ENCODE measurements around the gene CLDN4.

DNA sequence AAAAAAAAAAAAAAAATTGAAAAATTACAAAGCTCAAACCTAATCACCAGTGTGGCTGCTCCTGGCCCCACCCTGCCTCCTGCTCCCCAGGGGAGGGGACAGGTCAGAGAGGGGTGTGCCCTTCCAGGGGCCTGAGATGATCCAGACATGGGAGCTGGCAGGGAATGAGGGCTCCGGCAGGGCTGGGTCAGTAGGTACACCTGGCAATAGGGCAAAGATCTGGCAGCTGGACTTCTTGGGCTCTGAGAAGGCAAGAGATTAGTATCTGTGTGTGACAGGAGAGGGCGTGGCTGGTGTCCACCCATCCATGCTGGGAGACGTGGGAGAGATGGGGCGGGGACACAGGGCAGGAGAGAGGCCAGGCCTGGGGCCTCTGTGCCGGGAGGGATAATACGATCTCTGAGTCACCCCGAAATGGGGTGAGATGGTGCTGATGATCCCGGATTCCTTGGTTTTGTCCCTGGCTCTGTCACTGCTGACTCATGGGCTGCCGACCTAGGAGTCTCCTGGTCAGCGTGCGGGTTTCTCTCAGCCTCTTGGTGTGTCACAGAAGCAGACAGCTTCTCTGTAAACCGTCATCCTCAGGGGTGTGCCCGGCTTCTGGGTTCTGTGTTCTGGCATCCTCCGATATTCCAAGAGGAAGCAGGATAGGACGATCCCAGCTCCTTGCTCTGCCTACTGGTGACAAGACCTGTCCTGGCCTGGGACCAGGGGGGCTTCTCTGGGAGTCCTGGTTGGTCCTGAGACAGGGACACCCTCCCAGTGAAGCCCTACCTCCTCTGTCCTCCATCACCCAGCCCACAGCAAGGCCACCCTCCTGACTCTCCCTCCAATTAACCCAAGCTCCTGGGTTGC lies 8.2 kb upstream of the CLDN4 start:
- TF ChIP-seq, protein P1, sequence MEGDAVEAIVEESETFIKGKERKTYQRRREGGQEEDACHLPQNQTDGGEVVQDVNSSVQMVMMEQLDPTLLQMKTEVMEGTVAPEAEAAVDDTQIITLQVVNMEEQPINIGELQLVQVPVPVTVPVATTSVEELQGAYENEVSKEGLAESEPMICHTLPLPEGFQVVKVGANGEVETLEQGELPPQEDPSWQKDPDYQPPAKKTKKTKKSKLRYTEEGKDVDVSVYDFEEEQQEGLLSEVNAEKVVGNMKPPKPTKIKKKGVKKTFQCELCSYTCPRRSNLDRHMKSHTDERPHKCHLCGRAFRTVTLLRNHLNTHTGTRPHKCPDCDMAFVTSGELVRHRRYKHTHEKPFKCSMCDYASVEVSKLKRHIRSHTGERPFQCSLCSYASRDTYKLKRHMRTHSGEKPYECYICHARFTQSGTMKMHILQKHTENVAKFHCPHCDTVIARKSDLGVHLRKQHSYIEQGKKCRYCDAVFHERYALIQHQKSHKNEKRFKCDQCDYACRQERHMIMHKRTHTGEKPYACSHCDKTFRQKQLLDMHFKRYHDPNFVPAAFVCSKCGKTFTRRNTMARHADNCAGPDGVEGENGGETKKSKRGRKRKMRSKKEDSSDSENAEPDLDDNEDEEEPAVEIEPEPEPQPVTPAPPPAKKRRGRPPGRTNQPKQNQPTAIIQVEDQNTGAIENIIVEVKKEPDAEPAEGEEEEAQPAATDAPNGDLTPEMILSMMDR (IDR thresholded peaks at IDR 0.05) = no peak
- TF ChIP-seq POLR2A (IDR thresholded peaks at IDR 0.05) (no peak), EP300 (IDR thresholded peaks at IDR 0.05) (no peak), POLR2AphosphoS5 (IDR thresholded peaks at IDR 0.05) (no peak)
